Retinal pigment epithelial cell (primary cell): Measurements from ENCODE around the gene TGFBR3.

Experiments
- DNase-seq: peaks from one replicate; pipeline ENCODE4 v3.0.0-alpha.2; 2010; ENCODE audit warnings: low read depth
- H3K4me3 ChIP-seq: 2 replicates; pipeline ENCODE4 v1.5.1; 2011; ENCODE audit warnings: mild to moderate bottlenecking, low read length, control low read depth, moderate library complexity
- CTCF ChIP-seq: conservative IDR thresholded peaks from 2 replicates; pipeline ENCODE4 v1.5.1; 2011; ENCODE audit warnings: low read depth, low read length, control low read depth, inconsistent platforms

The TGFBR3 gene

DNA sequence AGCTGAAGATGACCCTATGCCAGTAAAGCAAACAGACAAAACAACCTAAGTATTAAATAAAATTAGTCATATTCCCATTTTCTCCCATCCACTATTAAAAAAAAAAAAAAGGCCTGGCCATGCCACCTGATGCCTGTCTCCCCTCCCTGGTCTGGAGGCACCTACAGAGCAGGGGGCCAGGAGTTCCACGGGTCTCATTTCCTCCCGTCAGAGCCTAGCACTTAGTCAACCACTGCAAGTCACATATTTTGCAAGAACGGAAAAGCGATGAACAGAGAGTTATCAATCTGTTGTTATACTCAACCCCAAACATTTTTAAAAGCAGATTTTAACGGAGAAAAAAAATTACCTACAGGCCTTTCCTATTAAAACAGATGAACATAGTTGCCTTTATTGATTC lies 59.3 kb downstream of the TGFBR3 start:
- no peak overlapping the region for H3K4me3 ChIP-seq
- no peak for TF ChIP-seq CTCF
- DNase-seq: no peak

DNA sequence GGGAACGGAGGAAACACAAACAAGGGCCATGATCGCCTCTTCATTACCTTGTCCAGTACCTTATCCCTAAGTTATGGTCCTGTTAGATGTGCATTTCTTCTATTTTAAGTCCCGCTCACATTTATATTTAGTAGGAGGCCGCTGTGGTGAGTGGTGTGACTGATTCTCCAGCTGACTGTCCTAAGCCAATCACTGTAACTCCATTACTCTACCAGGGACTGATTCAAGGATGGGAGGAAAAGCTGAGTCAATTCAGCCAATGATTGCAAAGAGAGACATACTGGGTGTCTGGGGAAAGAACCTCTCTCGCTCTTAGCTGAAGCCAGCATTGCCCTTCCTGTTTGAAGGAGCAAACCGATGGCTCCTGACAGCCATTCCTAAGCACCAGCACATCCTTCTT lies 59.7 kb downstream of the TGFBR3 start:
- no peak overlapping the region for H3K4me3 ChIP-seq
- no peak for DNase-seq
- TF ChIP-seq CTCF: no peak

GRCh38 chr1:91821126-91821868 lies 64.7 kb downstream of the TGFBR3 start:
- no peak overlapping the region for H3K4me3 ChIP-seq
- no peak for TF ChIP-seq CTCF
- no peak for DNase-seq

GRCh38 chr1:91819038-91819788 lies 66.7 kb downstream of the TGFBR3 start:
- no peak for DNase-seq
- no peak for TF ChIP-seq CTCF

GRCh38 chr1:91818713-91818975 lies 67.3 kb downstream of the TGFBR3 start:
- no peak for DNase-seq
- no peak for TF ChIP-seq CTCF
- no peak overlapping the region for H3K4me3 ChIP-seq

More at GRCh38 chr1:91819038-91819788, 66.7 kb downstream of the TGFBR3 start:
- no peak overlapping the region for H3K4me3 ChIP-seq

DNA sequence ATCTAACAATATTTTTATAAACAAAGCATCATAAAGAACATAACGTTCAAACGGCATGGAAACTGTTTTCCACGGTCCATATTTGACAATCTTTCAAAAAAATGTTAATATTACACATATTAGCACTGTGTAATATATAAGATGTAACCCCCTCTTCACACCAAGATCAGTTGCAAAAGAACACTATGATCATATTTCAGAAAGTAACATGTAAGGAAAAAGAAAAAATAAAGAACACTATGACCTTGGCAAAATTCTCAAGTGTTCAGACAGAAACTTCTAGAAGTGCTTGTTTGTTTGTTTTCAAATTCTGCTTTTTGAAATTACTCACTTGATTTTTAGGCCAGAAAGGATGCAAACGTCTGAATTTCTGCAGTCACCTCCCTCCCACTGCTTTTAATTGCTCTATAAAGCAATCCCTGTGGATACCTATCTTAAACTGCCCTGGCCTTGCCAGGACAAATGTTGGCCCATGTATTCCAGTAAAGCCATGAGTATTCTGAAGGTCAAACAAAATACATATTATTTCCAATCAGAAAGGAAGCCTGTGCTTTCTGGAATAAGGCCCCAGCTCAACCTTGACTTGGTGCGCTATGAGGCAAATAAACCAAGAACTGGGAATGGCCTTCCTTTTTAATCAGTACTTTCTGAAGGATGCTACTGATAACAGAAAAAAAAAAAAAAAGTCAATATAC lies 68.6 kb downstream of the TGFBR3 start:
- TF ChIP-seq CTCF: no peak
- no peak for DNase-seq

DNA sequence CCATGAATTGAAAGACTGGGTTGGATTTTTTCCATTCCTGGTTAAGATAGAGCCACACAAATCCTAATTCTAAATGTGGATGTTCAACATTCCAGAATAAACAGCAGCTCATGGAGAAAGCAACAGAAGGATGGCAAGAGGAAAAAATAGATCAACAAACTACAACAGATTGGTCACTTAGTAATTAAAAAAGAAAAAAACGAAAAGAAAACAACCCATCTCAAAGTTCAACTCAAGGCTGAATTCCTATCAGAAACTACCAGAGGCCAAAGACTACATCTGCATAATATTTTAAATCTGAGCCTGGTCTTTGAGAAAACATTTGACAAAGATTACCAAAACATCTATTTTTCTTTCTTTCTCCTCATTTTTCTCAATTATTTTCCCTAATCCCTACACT lies 69.9 kb downstream of the TGFBR3 start:
- no peak overlapping the region for H3K4me3 ChIP-seq
- no peak for TF ChIP-seq CTCF
- DNase-seq: no peak

More for the DNA sequence above, 68.6 kb downstream of the TGFBR3 start:
- H3K4me3 ChIP-seq: no peak overlapping the region
